Osteocyte (in vitro differentiated cells): ENCODE measurements around the gene BOK. TPM values are rescaled to one million over a fixed set of nuclear protein-coding genes. Genes with fewer than 3 reads are reported as not detected.
"Not testable (repeated sequence)": the region's sequence is repeated elsewhere in the genome, so short reads cannot be mapped to it uniquely, and the experiment has no call there.

ENCODE experiments used
- DNase-seq: peaks from one replicate; pipeline ENCODE4 v3.0.0; 2021; ENCODE audit warnings: mixed read lengths; ENCODE audit not compliant: unreplicated experiment; ENCODE audit errors: extremely low spot score
- H3K27ac Mint-ChIP-seq: one replicate; pipeline ENCODE4 v1.8.0; 2021; ENCODE audit warnings: mild to moderate bottlenecking, mixed read lengths; ENCODE audit not compliant: unreplicated experiment
- H3K27me3 Mint-ChIP-seq: one replicate; pipeline ENCODE4 v1.8.0; 2021; ENCODE audit warnings: mixed read lengths; ENCODE audit not compliant: unreplicated experiment
- H3K36me3 Mint-ChIP-seq: one replicate; pipeline ENCODE4 v1.8.0; 2021; ENCODE audit warnings: mixed read lengths; ENCODE audit not compliant: unreplicated experiment
- H3K4me1 Mint-ChIP-seq: one replicate; pipeline ENCODE4 v1.8.0; 2021; ENCODE audit warnings: mixed read lengths; ENCODE audit not compliant: unreplicated experiment
- H3K4me3 Mint-ChIP-seq: one replicate; pipeline ENCODE4 v1.8.0; 2021; ENCODE audit warnings: mild to moderate bottlenecking, moderate library complexity, mixed read lengths; ENCODE audit not compliant: unreplicated experiment
- H3K9me3 Mint-ChIP-seq: one replicate; pipeline ENCODE4 v1.8.0; 2021; ENCODE audit warnings: mixed read lengths; ENCODE audit not compliant: unreplicated experiment
- total RNA-seq: library from RNA; stranded (reverse); gene quantifications from 2 replicates; pipeline ENCODE4 v1.2.1, GENCODE V29; 2021
- TF ChIP-seq, protein P1 (sequence below): fragments of 200-600 bp; sonication (generic); IDR thresholded peaks from 2 replicates; pipeline ENCODE4 v1.5.0; 2021; ENCODE audit warnings: antibody characterized with exemption, mild to moderate bottlenecking, moderate library complexity

Gene BOK
- total RNA-seq, 1 donor from 2014 or later: 45.0 TPM

DNA sequence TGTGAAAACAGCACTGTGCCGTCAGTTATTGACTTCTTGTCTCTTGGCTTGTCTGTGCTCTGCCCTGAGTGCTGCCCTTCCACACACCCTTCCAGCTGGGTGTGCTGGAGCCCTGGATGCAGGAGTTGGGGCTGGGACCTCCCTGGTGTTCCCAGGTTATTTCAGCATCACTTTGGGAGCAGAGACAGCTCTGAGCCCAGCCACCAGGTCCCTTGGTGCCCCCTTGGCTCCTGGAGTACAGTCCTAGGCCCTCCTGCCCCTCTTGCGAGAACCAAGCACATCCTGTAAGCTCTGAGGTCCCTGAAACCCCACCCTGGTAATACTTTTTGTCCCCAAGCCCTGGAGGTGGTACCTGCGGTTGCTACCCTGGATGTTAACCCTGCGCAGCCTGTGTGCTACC lies 24.3 kb downstream of the BOK start:
- peaks cover 18% of the 10 kb centered on the region for H3K9me3 Mint-ChIP-seq
- no peaks in the 10 kb centered on the region for H3K27me3 Mint-ChIP-seq
- no peak overlapping the region for H3K27ac Mint-ChIP-seq
- H3K36me3 Mint-ChIP-seq: peaks cover 63% of the 10 kb centered on the region
- H3K4me1 Mint-ChIP-seq: peaks cover 12% of the 10 kb centered on the region
- no peak overlapping the region for H3K4me3 Mint-ChIP-seq
- DNase-seq: no peak
- TF ChIP-seq, protein P1, sequence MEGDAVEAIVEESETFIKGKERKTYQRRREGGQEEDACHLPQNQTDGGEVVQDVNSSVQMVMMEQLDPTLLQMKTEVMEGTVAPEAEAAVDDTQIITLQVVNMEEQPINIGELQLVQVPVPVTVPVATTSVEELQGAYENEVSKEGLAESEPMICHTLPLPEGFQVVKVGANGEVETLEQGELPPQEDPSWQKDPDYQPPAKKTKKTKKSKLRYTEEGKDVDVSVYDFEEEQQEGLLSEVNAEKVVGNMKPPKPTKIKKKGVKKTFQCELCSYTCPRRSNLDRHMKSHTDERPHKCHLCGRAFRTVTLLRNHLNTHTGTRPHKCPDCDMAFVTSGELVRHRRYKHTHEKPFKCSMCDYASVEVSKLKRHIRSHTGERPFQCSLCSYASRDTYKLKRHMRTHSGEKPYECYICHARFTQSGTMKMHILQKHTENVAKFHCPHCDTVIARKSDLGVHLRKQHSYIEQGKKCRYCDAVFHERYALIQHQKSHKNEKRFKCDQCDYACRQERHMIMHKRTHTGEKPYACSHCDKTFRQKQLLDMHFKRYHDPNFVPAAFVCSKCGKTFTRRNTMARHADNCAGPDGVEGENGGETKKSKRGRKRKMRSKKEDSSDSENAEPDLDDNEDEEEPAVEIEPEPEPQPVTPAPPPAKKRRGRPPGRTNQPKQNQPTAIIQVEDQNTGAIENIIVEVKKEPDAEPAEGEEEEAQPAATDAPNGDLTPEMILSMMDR: no peak

DNA sequence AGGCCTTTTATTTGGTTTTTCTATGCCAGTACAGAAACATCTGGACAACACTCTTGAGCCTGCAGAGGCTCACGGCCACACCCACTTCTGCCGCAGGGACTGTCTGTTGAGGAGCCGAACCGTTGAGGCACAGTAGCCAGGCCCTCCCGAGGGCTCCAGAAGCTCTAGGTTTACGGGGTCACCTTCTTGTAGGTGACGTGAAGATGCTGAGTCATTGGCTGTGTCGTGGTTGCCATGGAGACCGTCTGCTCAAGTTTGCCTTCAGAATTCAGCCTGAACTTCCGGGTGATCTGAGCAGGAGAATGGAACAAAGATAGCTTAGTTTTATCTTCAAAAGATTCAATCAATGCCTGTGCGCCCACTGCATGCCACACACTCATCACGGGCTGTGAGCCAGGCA lies 25.9 kb downstream of the BOK start:
- Mint-ChIP-seq H3K4me1 (no peaks in the 10 kb centered on the region), H3K27me3 (no peaks in the 10 kb centered on the region), H3K36me3 (peaks cover 74% of the 10 kb centered on the region), H3K4me3 (no peak overlapping the region), H3K27ac (no peak overlapping the region), H3K9me3 (peaks cover 26% of the 10 kb centered on the region)
- TF ChIP-seq, protein P1: no peak
- no peak for DNase-seq

DNA sequence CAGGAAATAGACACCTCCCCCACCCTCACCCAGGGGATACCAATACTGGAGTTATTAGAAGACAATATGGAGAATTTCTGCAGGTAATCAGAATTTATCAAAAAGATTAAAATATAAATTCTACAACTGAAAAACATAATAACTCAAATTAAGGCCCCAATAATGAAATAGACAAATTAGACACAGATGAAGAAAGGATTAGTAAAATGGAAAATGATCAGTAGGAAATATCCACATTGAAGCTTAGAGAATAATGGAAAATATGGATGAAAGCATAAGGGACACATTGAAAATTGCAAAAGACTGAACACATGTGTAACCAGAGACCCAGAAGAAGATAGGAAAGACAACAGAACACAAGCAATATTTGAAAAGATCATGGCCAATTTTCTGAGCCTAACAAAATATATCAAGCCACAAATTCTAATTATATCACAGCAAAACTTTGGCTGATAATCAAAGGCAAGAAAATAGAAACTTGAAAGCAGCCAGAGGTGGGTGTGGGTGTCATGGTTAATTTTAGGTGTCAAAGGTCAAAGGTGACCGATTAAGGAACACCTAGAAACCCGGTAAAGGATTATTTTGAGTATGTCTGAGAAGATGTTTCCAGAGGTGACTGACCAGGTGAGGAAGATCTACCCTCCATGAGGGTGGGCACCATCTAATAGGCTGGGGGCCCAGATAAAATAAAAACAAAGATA lies 28.2 kb downstream of the BOK start:
- Mint-ChIP-seq H3K27ac (no peak overlapping the region), H3K27me3 (no peaks in the 10 kb centered on the region), H3K4me1 (no peaks in the 10 kb centered on the region), H3K4me3 (no peak overlapping the region), H3K9me3 (peaks cover 29% of the 10 kb centered on the region), H3K36me3 (peaks cover 74% of the 10 kb centered on the region)
- no peak for DNase-seq
- TF ChIP-seq, protein P1: no peak

DNA sequence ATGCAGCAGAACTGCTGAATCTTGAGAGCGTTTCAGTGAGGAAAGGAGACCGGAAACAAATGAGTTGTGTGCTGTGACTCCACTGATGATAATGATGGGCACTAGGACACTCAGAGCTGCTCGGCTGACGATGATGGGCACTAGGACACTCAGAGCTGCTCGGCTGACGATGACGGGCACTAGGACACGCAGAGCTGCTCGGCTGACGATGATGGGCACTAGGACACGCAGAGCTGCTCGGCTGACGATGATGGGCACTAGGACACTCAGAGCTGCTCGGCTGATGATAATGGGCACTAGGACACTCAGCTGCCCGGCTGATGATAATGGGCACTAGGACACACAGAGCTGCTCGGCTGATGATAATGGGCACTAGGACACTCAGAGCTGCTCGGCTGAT lies 31.3 kb downstream of the BOK start:
- H3K4me3 Mint-ChIP-seq, DNase-seq, H3K4me1 Mint-ChIP-seq, H3K27ac Mint-ChIP-seq, H3K27me3 Mint-ChIP-seq: not testable (repeated sequence)
- Mint-ChIP-seq H3K36me3 (peaks cover 49% of the 10 kb centered on the region), H3K9me3 (peaks cover 18% of the 10 kb centered on the region)

DNA sequence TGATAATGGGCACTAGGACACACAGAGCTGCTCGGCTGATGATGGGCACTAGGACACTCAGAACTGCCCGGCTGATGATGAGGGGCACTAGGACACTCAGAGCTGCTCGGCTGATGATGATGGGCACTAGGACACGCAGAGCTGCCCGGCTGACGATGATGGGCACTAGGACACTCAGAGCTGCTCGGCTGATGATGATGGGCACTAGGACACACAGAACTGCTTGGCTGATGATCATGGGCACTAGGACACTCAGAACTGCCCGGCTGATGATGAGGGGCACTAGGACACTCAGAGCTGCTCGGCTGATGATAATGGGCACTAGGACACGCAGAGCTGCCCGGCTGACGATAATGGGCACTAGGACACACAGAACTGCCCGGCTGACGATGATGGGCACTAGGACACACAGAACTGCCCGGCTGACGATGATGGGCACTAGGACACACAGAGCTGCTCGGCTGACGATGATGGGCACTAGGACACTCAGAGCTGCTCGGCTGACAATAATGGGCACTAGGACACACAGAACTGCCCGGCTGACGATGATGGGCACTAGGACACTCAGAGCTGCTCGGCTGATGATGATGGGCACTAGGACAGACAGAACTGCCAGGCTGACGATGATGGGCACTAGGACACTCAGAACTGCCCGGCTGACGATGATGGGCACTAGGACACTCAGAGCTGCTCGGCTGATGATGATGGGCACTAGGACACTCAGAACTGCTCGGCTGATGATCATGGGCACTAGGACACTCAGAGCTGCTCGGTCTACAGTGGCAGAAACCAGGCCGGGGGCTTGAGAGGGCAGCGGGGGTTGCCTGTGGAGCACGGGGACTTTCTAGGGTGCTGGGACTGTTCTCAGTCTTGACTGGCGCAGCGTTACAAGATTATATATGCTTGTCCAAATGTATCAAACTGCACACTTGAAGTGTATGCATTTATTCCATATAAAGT lies 32.2 kb downstream of the BOK start:
- not testable (repeated sequence) for DNase-seq, H3K27me3 Mint-ChIP-seq
- H3K36me3 Mint-ChIP-seq: peaks cover 42% of the 10 kb centered on the region

More for the DNA sequence above, 32.2 kb downstream of the BOK start:
- not testable (repeated sequence) for H3K4me1 Mint-ChIP-seq, H3K4me3 Mint-ChIP-seq, H3K27ac Mint-ChIP-seq
- peaks cover 18% of the 10 kb centered on the region for H3K9me3 Mint-ChIP-seq
